Epithelial cell of esophagus (primary cell): ENCODE data around the gene ZDHHC24.

ENCODE experiments used
- DNase-seq: peaks from one replicate; pipeline ENCODE4 v3.0.0; 2010; ENCODE audit warnings: low read depth
- H3K4me3 ChIP-seq: 2 replicates; pipeline ENCODE4 v1.5.1; 2011; ENCODE audit warnings: mild to moderate bottlenecking, low read length, control low read depth
- CTCF ChIP-seq: IDR thresholded peaks from 2 replicates; pipeline ENCODE4 v1.5.1; 2011; ENCODE audit warnings: low read depth, mild to moderate bottlenecking, low read length, control low read depth, inconsistent platforms; ENCODE audit not compliant: insufficient read depth; ENCODE audit errors: missing control alignments

The ZDHHC24 gene

DNA sequence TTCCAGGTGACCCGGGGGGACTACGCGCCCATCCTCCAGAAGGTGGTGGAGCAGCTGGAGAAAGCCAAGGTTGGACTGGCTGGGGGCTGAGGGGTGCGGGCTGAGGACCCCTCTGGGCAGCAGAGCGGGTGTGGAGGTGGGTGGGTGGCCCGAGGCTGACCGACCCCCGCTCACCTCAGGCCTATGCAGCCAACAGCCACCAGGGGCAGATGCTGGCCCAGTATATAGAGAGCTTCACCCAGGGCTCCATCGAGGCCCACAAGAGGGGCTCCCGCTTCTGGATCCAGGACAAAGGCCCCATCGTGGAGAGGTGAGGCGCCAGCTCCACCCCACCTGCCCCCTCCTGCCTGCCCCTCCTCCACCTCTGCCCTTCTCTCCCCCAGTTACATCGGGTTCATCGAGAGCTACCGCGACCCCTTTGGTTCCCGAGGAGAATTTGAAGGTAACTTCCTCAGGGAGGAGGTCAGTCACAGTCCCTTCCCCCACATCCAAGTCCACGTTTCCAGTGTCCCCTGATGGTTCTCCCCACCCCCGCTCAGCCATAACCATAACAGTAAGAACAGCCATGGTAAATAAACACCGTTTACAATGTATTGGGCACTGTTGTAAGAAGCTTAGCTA lies 54.4 kb downstream of the ZDHHC24 start:
- DNase-seq, result no peak
- no peak overlapping the region for H3K4me3 ChIP-seq
- TF ChIP-seq CTCF, result peak; percentile 39

- TF ChIP-seq CTCF, result no peak
- H3K4me3 ChIP-seq, result no peak overlapping the region
- DNase-seq, result no peak
These were observed 56.2 kb downstream of the ZDHHC24 start for GRCh38 chr11:66489636-66490035.

DNA sequence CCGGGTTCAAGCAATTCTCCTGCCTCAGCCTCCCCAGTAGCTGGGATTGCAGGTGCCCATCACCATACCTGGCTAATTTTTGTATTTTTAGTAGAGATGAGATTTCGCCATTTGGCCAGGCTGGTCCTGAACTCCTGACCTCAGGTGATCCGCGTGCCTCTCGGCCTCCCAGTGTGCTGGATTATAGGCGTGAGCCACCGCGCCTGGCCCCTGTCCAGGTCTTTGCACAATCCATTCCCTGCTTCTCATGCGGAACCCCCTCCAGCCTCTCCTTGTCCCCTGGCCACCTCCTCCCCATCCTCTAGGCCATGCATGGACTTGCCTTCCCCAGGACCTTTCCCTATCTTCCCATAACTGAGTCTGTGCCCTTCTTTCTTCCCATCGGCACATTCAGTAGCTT lies 56.9 kb downstream of the ZDHHC24 start:
- no peak overlapping the region for H3K4me3 ChIP-seq
- no peak for DNase-seq
- no peak for TF ChIP-seq CTCF

GRCh38 chr11:66484806-66485380 lies 61.0 kb downstream of the ZDHHC24 start:
- DNase-seq, result no peak
- no peak overlapping the region for H3K4me3 ChIP-seq
- TF ChIP-seq CTCF, result no peak

GRCh38 chr11:66480117-66480938 lies 65.5 kb downstream of the ZDHHC24 start, which contains the start of gene DPP3:
Gene DPP3 (plus strand): TSS chr11:66480434. CDS start chr11:66482201, 1,767 bp downstream.
- peak within 1 kb of the TSS; percentile 81 for H3K4me3 ChIP-seq
- no peak for TF ChIP-seq CTCF
- peak; percentile 98 for DNase-seq

- peak; percentile 84 for DNase-seq
- H3K4me3 ChIP-seq, result peak overlapping the region; percentile 81
- TF ChIP-seq CTCF, result no peak
These were observed 66.3 kb downstream of the ZDHHC24 start for GRCh38 chr11:66479394-66480116.
